SU-DHL-6 (cell line): ENCODE measurements around the gene G6PD.

Experiments used
- H2AFZ ChIP-seq: fragments of 200-600 bp; sonication (generic); 2 replicates; pipeline ENCODE4 v1.6.1; 2014; ENCODE audit warnings: low read depth, mild to moderate bottlenecking, moderate library complexity, mixed read lengths, antibody characterized with exemption, low read length; ENCODE audit not compliant: severe bottlenecking
- H3F3A ChIP-seq: fragments of 200-600 bp; shearing (Covaris generic); 2 replicates; pipeline ENCODE4 v1.6.0; 2016; ENCODE audit warnings: antibody characterized with exemption, mild to moderate bottlenecking; ENCODE audit not compliant: insufficient read depth
- H3K27ac ChIP-seq: fragments of 200-600 bp; sonication (generic); 2 replicates; pipeline ENCODE4 v1.5.1; 2016; ENCODE audit warnings: low read depth, mild to moderate bottlenecking, low read length, moderate library complexity, mixed read lengths
- H3K27me3 ChIP-seq: fragments of 200-600 bp; sonication (generic), shearing (Covaris generic); 2 replicates; pipeline ENCODE4 v1.6.0; 2014; ENCODE audit warnings: mild to moderate bottlenecking, low read length
- H3K36me3 ChIP-seq: fragments of 200-600 bp; sonication (generic); 2 replicates; pipeline ENCODE4 v1.6.1; 2014; ENCODE audit warnings: mild to moderate bottlenecking, low read length, mixed read lengths
- H3K4me2 ChIP-seq: fragments of 300-600, 200-600 bp; shearing (Covaris generic), sonication (generic); 2 replicates; pipeline ENCODE4 v1.6.0; 2014; ENCODE audit warnings: low read length, low read depth, mild to moderate bottlenecking; ENCODE audit not compliant: poor library complexity, severe bottlenecking
- H3K4me3 ChIP-seq: fragments of 200-600 bp; sonication (generic); 2 replicates; pipeline ENCODE4 v1.5.1; 2014; ENCODE audit warnings: antibody characterized with exemption, low read length, mild to moderate bottlenecking, mixed read lengths; ENCODE audit not compliant: insufficient read depth, poor library complexity, severe bottlenecking
- H3K79me2 ChIP-seq: fragments of 200-600 bp; sonication (generic); 2 replicates; pipeline ENCODE4 v1.6.1; 2014; ENCODE audit warnings: mild to moderate bottlenecking, low read length, moderate library complexity; ENCODE audit not compliant: insufficient read depth
- H3K9ac ChIP-seq: fragments of 200-600 bp; sonication (generic); 2 replicates; pipeline ENCODE4 v1.7.0; 2014; ENCODE audit warnings: mild to moderate bottlenecking, low read length
- H3K9me2 ChIP-seq: fragments of 200-600 bp; sonication (generic); replicated peaks from 2 replicates; pipeline ENCODE4 v1.6.1; 2014; ENCODE audit warnings: low read length; ENCODE audit not compliant: insufficient read depth
- H3K9me3 ChIP-seq: fragments of 200-600 bp; sonication (generic); 2 replicates; pipeline ENCODE4 v1.6.1; 2014; ENCODE audit warnings: low read length, mixed read lengths; ENCODE audit not compliant: insufficient read depth
- H4K20me1 ChIP-seq: fragments of 200-600 bp; sonication (generic); 2 replicates; pipeline ENCODE4 v1.6.1; 2014; ENCODE audit warnings: low read depth, mild to moderate bottlenecking, antibody characterized with exemption, low read length, moderate library complexity, mixed read lengths
- EZH2phosphoT487 ChIP-seq: fragments of 200-600 bp; sonication (generic), shearing (Covaris generic); conservative IDR thresholded peaks from 2 replicates; pipeline ENCODE4 v1.6.1; 2018; ENCODE audit warnings: mild to moderate bottlenecking, antibody characterized with exemption, low read length, moderate library complexity, mixed read lengths
- TF ChIP-seq, protein P1 (sequence below): fragments of 200-600 bp; sonication (generic); IDR thresholded peaks from one replicate; pipeline ENCODE4 v1.5.1; 2017; ENCODE audit warnings: antibody characterized with exemption, mild to moderate bottlenecking, low read length, moderate library complexity; ENCODE audit not compliant: insufficient read depth, poor library complexity, severe bottlenecking

The G6PD gene

DNA sequence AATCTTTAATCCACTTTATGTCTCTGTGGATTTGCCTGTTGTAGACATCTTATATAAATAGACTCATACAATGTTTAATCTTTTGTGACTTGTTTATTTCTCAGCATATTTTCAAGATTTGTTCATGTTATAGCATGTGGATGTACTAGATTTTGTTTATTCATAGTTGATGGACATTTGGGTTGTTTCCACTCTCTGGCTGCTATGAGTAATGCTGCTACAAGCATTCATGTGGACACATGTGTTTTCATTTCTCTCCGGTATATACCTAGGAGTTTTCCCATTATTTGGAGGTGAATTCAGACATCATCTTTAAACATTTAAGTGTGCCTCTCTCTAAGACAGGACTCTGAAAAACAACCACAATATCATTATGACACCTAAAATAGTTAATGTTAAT, 3.1 kb upstream of the G6PD start:
- Histone ChIP-seq H3K4me2 (peak overlapping the region; percentile 33), H4K20me1 (no peaks in the 10 kb centered on the region), H2AFZ (no peak overlapping the region), H3K27ac (no peak overlapping the region), H3K9me3 (no peaks in the 10 kb centered on the region), H3F3A (peaks cover 8% of the 10 kb centered on the region; the same call in 1 of the 2 replicates), H3K79me2 (peaks cover 43% of the 10 kb centered on the region), H3K36me3 (no peaks in the 10 kb centered on the region), H3K9ac (0 out of 2 replicates have a peak overlapping the region, but pooled peaks have one; percentile 2), H3K9me2 (no peaks in the 10 kb centered on the region), H3K27me3 (no peaks in the 10 kb centered on the region), H3K4me3 (no peak overlapping the region)
- TF ChIP-seq, protein P1, sequence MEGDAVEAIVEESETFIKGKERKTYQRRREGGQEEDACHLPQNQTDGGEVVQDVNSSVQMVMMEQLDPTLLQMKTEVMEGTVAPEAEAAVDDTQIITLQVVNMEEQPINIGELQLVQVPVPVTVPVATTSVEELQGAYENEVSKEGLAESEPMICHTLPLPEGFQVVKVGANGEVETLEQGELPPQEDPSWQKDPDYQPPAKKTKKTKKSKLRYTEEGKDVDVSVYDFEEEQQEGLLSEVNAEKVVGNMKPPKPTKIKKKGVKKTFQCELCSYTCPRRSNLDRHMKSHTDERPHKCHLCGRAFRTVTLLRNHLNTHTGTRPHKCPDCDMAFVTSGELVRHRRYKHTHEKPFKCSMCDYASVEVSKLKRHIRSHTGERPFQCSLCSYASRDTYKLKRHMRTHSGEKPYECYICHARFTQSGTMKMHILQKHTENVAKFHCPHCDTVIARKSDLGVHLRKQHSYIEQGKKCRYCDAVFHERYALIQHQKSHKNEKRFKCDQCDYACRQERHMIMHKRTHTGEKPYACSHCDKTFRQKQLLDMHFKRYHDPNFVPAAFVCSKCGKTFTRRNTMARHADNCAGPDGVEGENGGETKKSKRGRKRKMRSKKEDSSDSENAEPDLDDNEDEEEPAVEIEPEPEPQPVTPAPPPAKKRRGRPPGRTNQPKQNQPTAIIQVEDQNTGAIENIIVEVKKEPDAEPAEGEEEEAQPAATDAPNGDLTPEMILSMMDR = no peak
- TF ChIP-seq EZH2phosphoT487 = no peak

DNA sequence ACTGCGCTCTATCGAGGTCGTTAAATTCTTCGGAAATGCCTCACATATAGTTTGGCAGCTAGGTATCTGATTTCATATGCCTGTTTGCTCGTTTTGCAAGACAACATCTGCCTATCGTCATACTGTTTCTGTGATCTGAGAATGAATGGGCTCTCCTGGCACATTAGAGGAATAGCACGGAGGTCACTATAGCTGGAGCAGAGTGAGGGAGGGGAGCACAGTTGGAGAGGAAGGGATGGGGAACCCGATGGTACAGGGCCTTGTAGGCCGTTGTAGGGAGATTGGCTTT, 1.3 kb upstream of the G6PD start:
- Histone ChIP-seq H4K20me1 (no peaks in the 10 kb centered on the region), H3K27me3 (no peaks in the 10 kb centered on the region), H3K9me2 (no peaks in the 10 kb centered on the region), H3K36me3 (no peaks in the 10 kb centered on the region), H3K4me2 (peak overlapping the region; percentile 91), H3K79me2 (peaks cover 43% of the 10 kb centered on the region), H3F3A (peaks cover 8% of the 10 kb centered on the region; the same call in 1 of the 2 replicates), H2AFZ (no peak overlapping the region), H3K4me3 (peak overlapping the region; percentile 95), H3K9me3 (no peaks in the 10 kb centered on the region), H3K27ac (peak overlapping the region; percentile 98), H3K9ac (peak overlapping the region; percentile 98)
- no peak for TF ChIP-seq EZH2phosphoT487
- TF ChIP-seq, protein P1 = no peak

GRCh38 chrX:154547245-154548027, 790 bp upstream of the G6PD start, which contains the start of gene IKBKG:
IKBKG (plus strand) TSS chrX:154547620; CDS start chrX:154552003, 4,383 bp downstream.
- Histone ChIP-seq H3K9me2 (no peaks in the 10 kb centered on the region), H3K9me3 (no peaks in the 10 kb centered on the region), H2AFZ (peak within 1 kb of the TSS; percentile 48), H3F3A (peaks cover 8% of the 10 kb centered on the region; the same call in 1 of the 2 replicates), H4K20me1 (no peaks in the 10 kb centered on the region), H3K4me3 (peak within 1 kb of the TSS; percentile 95), H3K79me2 (peaks cover 43% of the 10 kb centered on the region), H3K36me3 (no peaks in the 10 kb centered on the region), H3K4me2 (peak within 1 kb of the TSS; percentile 91), H3K27me3 (no peaks in the 10 kb centered on the region), H3K9ac (peak within 1 kb of the TSS; percentile 98), H3K27ac (peak within 1 kb of the TSS; percentile 98)
- TF ChIP-seq, protein P1 = no peak
- no peak for TF ChIP-seq EZH2phosphoT487
